KMS-11 (cell line): ENCODE results near the gene PRR19.
A peak's percentile ranks its signal among the peaks of the same experiment; 100 is the strongest.

Source experiments
- H2AFZ ChIP-seq: fragments of 200-600 bp; sonication (generic); 2 replicates; pipeline ENCODE4 v1.6.1; 2016; ENCODE audit warnings: antibody characterized with exemption, mixed run types, low read depth
- H3K27ac ChIP-seq: fragments of 200-600 bp; sonication (generic); 2 replicates; pipeline ENCODE4 v1.6.1; 2016; ENCODE audit warnings: mild to moderate bottlenecking, mixed run types
- H3K27me3 ChIP-seq: fragments of 200-600 bp; sonication (generic); 2 replicates; pipeline ENCODE4 v1.6.1; 2017; ENCODE audit warnings: mild to moderate bottlenecking, low read depth, mixed run types, moderate library complexity; ENCODE audit not compliant: insufficient read depth
- H3K36me3 ChIP-seq: fragments of 200-600 bp; sonication (generic); 2 replicates; pipeline ENCODE4 v1.6.1; 2017; ENCODE audit warnings: mild to moderate bottlenecking, mixed run types; ENCODE audit not compliant: insufficient read depth
- H3K4me1 ChIP-seq: fragments of 200-600 bp; sonication (generic); 2 replicates; pipeline ENCODE4 v1.6.1; 2016; ENCODE audit warnings: mild to moderate bottlenecking, low read depth, mixed run types; ENCODE audit not compliant: poor library complexity, severe bottlenecking
- H3K4me2 ChIP-seq: fragments of 200-600 bp; sonication (generic); 2 replicates; pipeline ENCODE4 v1.7.0; 2016; ENCODE audit warnings: mild to moderate bottlenecking, mixed run types
- H3K4me3 ChIP-seq: fragments of 200-600 bp; sonication (generic); IDR thresholded peaks from 2 replicates; pipeline ENCODE4 v1.6.1; 2017; ENCODE audit warnings: low read depth, low read length, mixed read lengths; ENCODE audit not compliant: insufficient read depth
- H3K79me2 ChIP-seq: fragments of 200-600 bp; sonication (generic); 2 replicates; pipeline ENCODE4 v1.6.1; 2016; ENCODE audit warnings: low read depth, mixed run types; ENCODE audit not compliant: insufficient read depth
- H3K9ac ChIP-seq: fragments of 200-600 bp; sonication (generic); 2 replicates; pipeline ENCODE4 v1.6.1; 2016; ENCODE audit warnings: mild to moderate bottlenecking, mixed run types
- H4K20me1 ChIP-seq: fragments of 200-600 bp; sonication (generic); 2 replicates; pipeline ENCODE4 v1.6.1; 2016; ENCODE audit warnings: mild to moderate bottlenecking, mixed run types; ENCODE audit not compliant: insufficient read depth
- TF ChIP-seq, protein P1 (sequence below): fragments of 200-600 bp; sonication (generic); conservative IDR thresholded peaks from 2 replicates; pipeline ENCODE4 v1.6.1; 2017; ENCODE audit warnings: low read depth, mild to moderate bottlenecking, antibody characterized with exemption, low read length, moderate library complexity, mixed read lengths

PRR19 gene

DNA sequence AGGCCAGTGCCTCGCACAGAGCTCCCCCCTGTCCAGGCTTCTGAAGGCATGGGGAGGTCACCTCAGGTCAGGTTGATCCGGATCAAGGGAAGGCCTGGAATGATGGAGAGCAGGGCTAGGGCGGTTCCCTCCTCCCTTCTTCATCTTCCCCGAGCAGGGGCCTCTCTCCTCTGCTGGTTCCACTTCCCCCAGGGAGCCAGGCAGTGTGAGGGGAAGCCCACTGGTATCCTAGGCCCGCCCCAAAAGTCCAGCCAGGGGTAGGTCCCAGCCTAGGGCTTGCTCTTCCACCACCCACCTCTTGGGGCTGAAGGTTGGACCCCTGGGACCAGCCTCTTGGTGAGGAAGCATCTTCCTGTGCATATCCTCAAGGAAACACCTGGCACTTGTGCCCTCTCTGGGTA is 16.4 kb upstream of the PRR19 start:
- Histone ChIP-seq H3K4me2 (peak overlapping the region; percentile 91; the same call in 1 of the 2 replicates), H3K36me3 (no peaks in the 10 kb centered on the region; the same call in 1 of the 2 replicates), H3K27ac (no peak overlapping the region), H4K20me1 (no peaks in the 10 kb centered on the region), H3K9ac (no peak overlapping the region), H3K4me3 (no peak overlapping the region), H2AFZ (no peak overlapping the region), H3K79me2 (no peaks in the 10 kb centered on the region), H3K4me1 (peaks cover 39% of the 10 kb centered on the region), H3K27me3 (no peaks in the 10 kb centered on the region)
- TF ChIP-seq, protein P1, sequence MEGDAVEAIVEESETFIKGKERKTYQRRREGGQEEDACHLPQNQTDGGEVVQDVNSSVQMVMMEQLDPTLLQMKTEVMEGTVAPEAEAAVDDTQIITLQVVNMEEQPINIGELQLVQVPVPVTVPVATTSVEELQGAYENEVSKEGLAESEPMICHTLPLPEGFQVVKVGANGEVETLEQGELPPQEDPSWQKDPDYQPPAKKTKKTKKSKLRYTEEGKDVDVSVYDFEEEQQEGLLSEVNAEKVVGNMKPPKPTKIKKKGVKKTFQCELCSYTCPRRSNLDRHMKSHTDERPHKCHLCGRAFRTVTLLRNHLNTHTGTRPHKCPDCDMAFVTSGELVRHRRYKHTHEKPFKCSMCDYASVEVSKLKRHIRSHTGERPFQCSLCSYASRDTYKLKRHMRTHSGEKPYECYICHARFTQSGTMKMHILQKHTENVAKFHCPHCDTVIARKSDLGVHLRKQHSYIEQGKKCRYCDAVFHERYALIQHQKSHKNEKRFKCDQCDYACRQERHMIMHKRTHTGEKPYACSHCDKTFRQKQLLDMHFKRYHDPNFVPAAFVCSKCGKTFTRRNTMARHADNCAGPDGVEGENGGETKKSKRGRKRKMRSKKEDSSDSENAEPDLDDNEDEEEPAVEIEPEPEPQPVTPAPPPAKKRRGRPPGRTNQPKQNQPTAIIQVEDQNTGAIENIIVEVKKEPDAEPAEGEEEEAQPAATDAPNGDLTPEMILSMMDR: no peak

GRCh38 chr19:42285988-42286348 is 16.0 kb upstream of the PRR19 start:
- no peak overlapping the region; the same call in 1 of the 2 replicates for H3K4me2 ChIP-seq
- no peak overlapping the region for H3K4me3 ChIP-seq
- H3K36me3 ChIP-seq: no peaks in the 10 kb centered on the region; the same call in 1 of the 2 replicates
- H3K79me2 ChIP-seq: no peaks in the 10 kb centered on the region
- no peak overlapping the region for H2AFZ ChIP-seq
- no peaks in the 10 kb centered on the region for H3K27me3 ChIP-seq
- H3K27ac ChIP-seq: no peak overlapping the region
- TF ChIP-seq, protein P1: no peak
- peaks cover 39% of the 10 kb centered on the region for H3K4me1 ChIP-seq
- no peak overlapping the region for H3K9ac ChIP-seq
- no peaks in the 10 kb centered on the region for H4K20me1 ChIP-seq

- H3K4me3 ChIP-seq: no peak overlapping the region
- H3K4me2 ChIP-seq: no peak overlapping the region
- H2AFZ ChIP-seq: no peak overlapping the region
- no peaks in the 10 kb centered on the region for H3K79me2 ChIP-seq
- peaks cover 35% of the 10 kb centered on the region for H3K4me1 ChIP-seq
- no peaks in the 10 kb centered on the region; the same call in 1 of the 2 replicates for H3K36me3 ChIP-seq
- no peaks in the 10 kb centered on the region for H3K27me3 ChIP-seq
- no peaks in the 10 kb centered on the region for H4K20me1 ChIP-seq
- H3K27ac ChIP-seq: no peak overlapping the region
- no peak overlapping the region for H3K9ac ChIP-seq
- TF ChIP-seq, protein P1: no peak
These were observed 15.4 kb upstream of the PRR19 start for GRCh38 chr19:42286349-42287016.

GRCh38 chr19:42287017-42287826 is 14.7 kb upstream of the PRR19 start:
- no peaks in the 10 kb centered on the region for H3K27me3 ChIP-seq
- no peak overlapping the region for H3K9ac ChIP-seq
- no peak overlapping the region for H3K4me2 ChIP-seq
- H3K27ac ChIP-seq: no peak overlapping the region
- H2AFZ ChIP-seq: no peak overlapping the region
- H4K20me1 ChIP-seq: no peaks in the 10 kb centered on the region
- no peaks in the 10 kb centered on the region; the same call in 1 of the 2 replicates for H3K36me3 ChIP-seq
- no peak overlapping the region for H3K4me3 ChIP-seq
- no peaks in the 10 kb centered on the region for H3K79me2 ChIP-seq
- TF ChIP-seq, protein P1: no peak
- H3K4me1 ChIP-seq: peaks cover 27% of the 10 kb centered on the region
